Stimulated activated CD4-positive, alpha-beta T cell treated with anti-CD3 and anti-CD28 coated beads, Interleukin-2, amount 100 ng/mL, for 4 hours (primary cell): ENCODE measurements around the gene ZFHX2.
"Not testable (repeated sequence)": the region's sequence is repeated elsewhere in the genome, so short reads cannot be mapped to it uniquely, and the experiment has no call there.

Source experiments
- DNase-seq: peaks from one replicate; pipeline ENCODE4 v3.0.0-alpha.2; 2020; ENCODE audit warnings: low read depth

ZFHX2 gene

DNA sequence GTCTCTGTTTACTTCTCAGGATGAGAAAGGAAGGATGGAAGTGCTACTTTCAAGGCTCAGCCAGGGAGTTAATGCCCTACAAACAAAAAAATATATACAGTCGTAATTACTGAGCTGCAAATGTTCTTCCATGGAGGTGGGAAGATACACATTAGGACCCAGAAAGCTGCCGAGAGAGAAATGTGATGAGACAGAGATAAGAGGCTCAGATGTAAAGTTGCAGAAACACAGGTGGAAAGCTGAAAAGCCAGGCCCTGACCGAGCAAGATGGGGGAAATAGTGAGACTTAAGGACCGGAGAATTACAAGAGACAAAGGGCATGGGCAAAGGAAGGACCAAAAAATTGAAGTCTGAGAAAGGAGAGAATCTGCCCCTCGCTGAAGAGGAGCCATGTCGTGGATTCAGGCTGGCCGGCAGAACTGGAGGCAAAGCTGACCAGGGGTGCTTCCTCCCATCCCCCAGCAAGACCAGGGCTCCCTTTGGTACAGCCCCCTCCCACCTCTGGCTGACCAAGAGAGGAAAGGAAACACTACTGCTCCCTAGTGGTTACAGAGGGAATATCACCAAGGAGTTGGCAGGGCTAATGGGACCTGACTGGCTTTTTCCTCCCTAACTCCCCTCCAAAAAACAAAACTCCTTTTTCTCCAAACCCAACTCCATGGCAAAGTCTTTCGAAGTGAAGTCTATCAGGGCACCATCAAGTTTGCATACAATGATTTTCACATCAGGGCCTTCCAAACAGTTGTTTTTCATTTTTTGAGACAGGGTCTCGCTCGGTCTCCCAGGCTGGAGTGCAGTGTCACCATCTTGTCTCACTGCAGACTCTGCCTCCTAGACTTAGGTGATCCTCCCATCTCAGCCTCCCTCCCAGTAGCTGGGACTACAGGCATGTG, 12.1 kb downstream of the ZFHX2 start:
- DNase-seq = no peak

DNA sequence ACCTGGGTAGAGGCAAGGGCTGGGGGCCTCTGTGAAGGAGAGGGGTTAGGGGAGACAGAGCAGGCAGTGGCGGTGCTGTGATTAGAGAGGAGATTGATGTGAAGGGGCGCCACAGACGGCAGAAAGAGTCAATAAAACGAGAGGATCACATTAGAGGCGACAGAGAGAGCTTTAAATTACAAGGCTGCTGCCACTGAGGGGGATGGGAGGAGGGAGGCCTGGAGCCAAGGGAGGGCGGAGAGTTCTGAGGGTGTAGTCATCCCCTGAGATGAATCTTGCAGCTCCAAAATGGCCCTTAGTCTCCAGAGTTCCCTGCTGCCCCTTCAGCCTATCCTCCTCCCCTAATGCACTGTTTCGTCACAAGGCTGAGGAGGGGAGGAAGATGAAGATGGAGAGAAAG, 12.8 kb downstream of the ZFHX2 start:
- DNase-seq = no peak

DNA sequence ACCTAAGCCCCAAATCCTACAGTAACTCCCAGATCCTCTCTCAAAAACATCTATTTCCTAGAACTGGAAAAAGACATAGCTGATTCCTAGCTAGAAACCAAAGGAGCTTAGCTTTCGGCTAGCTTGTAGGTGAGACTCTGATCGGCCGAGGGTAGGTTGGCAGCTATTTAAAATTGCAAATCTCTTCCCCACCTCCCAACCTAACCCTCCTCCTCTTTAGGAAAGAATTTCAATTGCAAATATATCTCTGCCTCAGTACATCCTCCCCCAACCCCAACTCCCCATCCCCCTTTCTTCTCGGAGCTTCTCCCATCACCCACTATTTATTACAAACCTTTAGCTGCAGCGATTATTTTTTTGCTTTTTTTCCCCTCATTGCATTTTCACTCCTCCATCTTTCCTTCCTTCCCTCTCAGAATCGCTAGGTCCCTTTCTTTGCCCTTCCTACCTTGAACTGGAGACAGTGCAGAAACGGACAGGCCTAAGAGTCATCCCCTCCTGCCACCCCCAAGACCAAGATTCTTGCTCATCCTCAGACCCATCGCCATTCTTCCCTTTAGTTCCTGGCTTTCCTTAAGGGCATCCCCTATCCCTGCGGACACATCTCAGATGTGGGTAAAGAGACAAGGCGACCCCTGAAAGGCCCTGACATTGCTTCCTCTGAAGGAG, 13.4 kb downstream of the ZFHX2 start:
- DNase-seq = no peak

DNA sequence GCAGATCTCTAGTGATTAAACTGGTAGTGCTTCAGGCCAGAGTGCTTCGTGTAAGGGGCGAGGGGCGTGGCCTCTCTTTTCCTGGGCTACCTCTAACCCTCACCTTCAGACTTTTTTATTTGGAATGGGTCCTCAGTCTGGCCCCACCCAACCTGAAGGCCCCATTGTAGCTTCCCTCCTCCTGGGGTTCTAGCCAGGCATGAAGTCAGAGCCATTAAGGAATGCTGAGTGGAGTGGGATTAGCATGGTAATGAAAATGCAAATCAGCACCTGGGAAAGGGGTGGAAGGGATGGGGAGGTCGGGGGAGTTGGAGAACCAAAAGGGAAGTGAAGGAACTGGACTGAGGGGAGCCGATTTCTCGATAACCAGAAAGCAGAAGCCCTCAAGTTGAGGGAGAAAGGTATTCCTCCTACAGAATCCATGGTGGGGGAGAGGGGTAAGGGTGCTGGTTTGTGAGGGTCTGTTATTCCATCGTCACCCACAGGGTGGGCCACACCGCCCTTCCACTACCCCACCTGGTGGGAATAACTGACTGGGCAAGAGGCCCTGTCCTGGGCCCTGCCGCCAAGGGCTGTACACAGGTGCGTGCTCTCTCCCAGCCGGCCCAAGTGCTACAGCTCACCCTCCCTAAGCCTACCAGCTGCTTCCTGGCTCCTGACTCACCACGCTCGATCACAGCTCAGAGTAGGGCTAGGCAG, 14.1 kb downstream of the ZFHX2 start:
- DNase-seq = no peak

DNA sequence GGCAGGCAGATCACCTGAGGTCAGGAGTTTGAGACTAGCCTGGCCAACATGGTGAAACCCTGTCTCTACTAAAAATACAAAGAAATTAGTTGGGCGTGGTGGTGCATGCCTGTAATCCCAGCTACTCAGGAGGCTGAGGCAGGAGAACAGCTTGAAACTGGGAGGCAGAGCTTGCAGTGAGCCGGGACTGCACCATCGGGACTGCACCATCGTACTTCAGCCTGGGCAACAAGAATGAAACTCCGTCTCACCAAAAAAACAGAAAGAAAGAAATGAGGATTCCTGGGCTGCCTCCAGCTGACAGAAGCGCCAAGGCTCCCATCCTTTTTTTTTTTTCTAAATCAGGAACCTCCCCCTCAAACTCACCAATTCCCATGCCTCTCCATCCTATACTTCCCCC, 14.7 kb downstream of the ZFHX2 start:
- DNase-seq = not testable (repeated sequence)

DNA sequence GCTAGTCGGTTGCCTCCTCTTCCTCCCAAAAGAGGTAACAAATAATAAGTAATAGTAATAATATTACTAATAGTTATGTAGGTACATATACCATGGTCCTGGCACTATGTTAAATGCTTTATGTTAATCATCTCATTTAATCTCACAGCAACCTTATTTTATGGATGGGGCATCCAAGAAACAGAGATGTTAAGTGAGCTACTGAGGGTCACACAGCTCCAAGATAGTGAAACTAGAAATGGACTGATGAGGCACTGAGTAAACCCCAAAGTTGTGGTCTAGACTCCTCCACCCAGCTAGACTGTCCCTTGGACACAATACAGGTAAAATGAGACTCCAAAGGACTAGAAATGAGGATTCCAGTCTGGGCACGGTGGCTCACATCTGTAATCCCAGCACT, 15.1 kb downstream of the ZFHX2 start:
- DNase-seq = no peak

DNA sequence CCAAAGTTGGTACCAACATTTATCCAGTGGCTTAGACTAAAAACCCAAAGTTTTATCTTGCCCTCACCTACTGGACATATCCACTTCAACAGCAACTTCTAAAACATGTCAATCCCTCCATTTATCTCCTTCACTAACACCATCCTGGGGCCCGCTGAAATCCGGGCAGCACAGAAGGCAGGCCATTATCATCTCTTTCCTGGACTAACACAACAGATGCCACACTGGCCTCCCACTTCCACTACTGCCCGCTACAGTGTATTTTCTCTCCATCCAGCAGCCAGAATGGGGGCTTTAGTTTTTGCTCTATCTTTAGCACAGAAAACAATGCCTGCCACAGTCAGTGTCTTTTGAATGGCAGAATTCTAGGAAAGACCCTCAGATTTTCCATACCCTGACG, 15.6 kb downstream of the ZFHX2 start:
- DNase-seq = no peak

DNA sequence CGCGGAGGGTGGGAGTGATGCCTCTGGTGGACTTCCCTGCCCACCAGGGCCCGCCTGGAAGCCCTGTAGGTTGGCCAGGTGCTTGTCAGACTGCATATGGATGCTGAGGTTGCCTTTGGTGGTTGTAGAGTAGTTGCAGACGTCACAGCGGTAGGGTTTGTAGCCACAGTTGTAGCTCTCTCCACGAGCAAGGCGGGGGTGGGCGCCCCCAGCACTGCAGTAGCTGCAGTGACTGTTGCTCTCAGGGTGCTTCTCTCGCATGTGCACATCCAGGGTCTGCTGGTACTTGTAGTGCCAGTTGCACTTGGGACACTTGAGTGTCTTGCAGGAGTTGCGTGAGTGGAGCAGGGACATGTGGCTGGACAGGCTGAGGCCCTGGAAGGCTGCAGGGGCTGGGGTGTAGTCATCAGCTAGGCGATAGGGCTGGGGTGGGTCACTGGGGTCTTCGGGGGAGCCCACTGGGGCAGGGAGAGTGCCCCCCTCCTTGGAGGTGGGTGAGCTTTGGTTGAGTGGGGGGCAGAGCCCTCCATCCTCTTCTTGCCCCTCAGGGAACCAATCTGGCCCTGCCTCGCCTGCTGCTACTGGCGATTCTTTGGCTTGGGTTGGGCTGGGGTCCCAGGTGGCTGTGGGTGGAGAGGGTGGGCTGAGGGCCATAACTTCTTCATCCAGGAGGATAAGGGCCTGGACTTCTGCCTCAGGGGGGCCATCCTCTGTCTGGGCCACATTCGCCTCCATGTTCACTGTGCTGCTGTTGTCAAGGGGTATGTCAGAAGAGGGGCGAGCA, 17.7 kb downstream of the ZFHX2 start:
- no peak for DNase-seq

DNA sequence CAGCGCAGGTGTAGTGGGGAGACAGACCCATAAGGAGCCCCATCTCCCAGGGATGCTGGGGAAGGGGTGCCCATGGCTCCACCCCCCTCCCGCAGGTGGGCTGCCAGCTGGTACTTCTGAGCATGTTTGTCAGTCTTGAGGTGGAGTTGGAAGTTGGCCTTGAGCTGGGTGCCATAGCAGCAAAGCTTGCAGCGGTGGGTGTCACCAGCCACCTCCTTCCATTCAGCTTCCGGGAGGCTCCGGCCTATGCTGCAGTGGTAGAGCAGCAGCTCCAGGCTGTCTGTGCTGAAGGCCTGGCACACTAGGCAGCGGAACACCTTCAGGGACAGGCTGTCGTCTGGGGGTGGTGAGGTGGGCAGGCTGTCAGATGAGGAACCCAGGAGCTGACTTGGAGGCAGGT, 18.9 kb downstream of the ZFHX2 start:
- no peak for DNase-seq

DNA sequence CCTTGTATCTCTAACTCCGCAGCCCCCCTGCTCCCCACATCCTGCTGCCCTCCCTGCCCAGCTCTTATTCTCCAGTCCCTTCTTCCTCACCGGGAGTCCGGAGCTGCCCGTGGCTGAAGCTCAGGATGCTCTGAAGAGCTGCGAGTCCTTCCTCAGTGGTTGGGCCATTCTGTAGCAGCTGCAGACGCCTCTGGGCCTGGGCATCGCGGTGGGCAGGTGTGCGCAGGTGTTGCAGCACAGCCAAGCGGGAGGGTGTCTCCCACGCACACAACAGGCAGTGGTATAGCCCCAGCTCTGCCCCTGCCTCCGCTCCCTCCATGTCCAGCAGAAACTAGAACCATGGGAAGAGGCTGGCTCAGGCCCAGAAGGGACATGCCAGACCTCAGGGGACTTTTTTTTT, 20.2 kb downstream of the ZFHX2 start:
- no peak for DNase-seq

DNA sequence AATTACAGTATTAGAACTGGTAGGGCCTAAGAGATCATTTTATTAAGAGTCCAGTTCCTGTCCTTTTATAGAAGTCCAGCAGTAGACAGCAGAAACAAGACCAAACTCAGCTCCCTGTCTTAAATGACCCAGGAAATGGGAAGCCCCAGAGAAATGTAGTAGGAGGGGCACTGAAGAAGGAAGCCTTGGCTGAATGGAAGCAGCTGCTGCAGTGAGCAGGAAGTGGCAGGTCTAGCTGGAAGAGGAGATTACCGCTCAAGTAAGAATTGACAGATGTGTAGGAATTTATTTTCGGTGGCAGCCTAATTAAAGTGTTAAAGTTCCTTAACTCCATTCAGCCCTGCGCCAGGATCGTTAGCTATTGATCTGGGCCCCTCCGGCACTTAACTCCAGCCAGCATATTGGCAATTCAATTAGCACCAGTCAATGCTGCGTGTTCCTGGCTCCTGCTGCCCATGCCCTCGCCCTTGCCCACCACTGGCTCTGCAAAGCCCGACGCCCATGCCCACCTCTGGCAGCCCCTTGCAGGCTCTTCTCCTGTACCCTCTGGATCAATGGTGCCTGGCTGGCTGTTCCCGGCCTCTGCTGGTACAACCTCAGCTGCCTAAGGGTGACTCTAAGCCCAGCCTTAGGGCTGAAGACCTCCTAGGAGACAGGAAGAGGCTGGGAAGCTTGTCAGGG, 21.1 kb downstream of the ZFHX2 start:
- no peak for DNase-seq

DNA sequence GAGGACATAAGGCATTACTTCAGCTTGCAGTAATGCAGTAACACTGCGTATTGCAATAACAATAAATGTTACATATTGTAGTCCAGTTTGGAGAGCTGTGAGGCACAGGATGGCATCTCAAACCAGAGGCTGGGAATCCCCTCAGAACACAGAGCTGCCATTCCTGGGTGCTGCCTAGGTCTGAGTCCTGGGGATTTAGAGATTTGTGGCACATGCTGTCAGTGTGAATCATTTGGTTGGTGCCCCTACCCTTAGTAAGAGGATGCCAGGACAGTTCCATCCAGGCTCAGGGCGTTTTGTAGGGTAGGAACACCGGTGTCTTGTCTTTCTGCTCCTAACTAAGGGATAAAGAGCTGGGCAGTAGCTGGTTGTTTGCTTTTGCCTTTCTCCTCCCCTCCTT, 22.5 kb downstream of the ZFHX2 start:
- DNase-seq = no peak

DNA sequence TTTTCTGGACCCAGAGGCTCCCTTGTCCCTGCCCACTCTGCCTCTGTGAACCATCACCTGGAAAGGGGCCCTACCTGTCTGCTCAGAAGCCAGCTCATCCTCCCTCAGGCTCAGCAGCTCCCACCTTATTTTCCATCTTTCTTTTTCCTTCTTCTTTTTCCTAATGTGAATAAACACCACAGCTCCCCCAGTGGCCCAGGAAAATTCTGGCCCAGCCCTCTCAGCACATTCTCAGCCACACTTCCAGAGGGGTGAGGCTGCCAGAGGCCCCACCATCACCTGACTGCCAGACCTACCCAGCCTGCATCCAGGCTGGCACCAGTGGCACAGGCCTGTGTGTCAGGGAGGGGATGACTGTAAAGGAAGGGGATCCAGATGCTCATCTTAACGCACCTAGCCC, 23.0 kb downstream of the ZFHX2 start:
- no peak for DNase-seq

DNA sequence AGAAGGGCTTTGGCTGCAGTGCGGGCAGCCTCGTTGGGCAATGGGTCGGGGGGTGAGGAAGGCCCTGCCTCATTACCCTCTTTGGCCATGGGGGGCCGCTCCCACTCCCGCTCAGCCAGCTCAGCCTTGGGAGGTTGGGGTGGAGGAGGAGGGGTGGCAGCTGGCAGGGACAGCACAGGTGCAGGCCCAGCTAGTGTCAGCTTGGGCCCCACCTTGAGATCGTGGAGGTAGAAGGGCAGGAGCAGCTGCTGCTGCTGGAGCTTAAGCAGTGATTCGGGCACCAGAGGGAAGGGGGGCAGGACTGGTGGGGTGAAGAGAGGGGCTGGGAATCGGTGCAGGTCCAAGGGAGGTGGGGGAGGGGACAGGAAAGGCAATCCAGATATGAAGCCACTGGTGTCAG, 26.0 kb downstream of the ZFHX2 start:
- no peak for DNase-seq

DNA sequence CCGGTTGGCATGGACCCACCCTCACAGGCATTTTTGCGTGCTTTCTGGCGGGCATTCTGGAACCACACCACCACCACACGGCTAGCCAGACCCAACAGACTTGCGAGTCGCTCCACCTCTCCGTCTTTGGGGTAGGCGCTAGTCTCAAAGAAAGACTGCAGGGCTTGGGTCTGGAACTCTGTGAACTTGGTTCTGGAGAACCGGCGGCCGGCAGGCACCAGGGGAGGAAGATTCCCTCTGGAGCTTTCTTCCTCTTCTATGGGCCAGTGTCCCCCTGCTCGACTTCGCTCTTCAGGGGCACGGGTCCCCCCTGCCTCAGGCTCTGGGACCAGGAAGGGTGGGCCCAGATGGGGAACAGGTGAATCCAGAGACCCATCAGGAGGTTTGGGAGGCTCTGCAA, 26.6 kb downstream of the ZFHX2 start:
- DNase-seq = no peak

DNA sequence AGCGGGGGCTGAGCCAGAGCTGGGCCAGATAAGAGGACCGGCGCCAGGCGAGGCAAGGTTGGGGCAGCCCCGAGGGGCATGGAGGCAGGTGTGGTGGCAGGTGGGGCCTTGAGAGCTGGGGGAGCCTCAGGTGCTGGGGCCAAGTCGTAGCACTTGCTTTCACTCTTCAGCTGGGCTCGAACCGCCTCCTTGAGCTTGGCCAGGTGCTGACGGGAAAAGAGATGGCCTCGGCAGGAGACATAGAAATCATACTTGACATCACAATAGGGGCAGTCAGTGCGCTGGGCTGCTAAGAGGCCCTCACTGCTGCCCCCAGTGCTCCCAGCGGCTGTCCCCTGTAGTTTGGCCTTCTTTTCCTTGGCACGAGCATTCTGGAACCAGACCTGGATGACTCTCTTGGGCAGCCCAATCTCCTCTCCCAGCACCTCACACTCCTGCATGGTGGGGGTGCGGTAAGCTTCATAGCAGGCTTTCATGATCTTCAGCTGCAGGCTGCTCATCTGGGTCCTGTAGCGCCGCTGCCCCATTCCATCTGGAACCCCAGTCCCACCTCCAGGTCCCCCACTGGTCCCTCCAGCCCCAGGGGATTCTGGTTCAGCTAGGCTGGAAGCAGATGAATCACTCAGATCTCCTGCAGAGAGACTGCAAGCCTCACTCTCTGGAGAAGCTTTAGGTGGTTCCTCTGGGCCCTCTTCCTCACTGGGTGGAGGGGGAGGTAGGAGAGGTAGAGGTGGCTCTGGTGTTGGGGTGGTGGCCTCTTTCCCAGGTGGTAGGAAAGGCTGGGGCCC, 28.1 kb downstream of the ZFHX2 start:
- DNase-seq = no peak

DNA sequence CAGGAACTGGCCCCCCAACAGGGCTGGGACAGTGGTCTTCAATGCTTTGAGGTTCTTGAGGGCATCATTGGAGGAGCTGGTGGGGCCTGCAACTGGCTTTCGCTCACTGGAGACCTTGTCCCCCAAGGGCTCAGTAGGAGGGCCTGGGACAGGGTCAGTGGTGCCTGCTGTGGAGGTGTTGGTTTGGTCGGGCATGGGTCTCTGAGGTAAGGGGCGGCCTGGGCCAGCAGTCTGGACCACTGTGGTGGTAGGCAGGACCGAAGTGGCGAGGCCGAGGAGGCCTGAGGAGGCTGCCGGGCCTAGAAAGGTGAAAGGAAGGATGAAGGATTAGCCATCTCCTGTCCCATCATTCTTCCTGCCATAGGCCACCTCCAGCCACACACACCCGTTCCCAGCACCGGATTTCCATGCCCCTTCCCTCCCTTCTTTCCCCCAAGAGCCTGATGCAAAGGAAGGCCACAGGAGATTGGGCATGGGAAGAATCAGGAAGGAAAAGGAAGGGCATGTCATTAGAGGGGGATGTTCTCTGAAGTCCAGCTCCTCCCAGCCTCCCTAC, 28.8 kb downstream of the ZFHX2 start:
- DNase-seq = no peak

DNA sequence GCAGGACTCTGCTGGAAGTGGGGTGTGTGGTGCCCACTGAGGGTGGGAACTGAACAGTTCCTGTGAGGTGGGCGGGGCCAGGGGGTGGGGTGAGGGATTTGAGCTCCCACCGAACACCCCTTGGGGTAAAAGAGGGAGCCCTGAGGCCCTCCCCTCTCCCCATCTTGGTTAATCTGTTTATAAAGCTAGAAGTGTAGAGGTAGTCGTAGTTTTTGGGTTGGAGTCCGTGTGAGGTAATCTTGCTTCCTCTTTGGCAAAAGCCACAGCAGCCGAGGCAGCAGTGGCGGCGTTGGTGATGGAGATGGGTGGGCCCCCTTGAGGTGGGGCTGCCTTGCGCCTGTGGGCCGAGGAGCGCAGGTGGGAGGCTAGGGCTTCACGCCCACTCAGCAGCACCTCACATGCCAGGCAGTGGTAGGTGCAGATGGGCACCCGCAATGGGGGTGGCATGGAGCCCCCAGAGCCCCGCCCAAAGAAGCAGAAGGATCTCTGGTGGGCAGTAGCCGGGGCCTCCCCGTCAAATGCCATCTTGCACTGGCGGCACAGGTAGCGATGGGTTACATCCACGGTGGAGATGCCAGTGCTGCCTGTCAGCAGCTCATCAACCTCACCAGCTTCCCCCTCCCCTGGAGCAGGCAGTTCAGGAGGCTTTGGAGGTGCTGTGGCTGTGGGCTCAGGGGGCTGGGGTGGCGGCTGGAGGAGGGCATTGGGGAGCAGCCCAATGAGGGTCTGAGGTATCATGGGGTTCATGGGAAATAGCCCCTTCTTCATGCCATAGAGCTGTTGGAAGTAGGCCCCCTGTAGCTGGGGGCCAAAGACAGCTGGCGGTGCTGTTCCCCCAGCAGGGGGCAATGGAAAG, 29.6 kb downstream of the ZFHX2 start:
- no peak for DNase-seq

DNA sequence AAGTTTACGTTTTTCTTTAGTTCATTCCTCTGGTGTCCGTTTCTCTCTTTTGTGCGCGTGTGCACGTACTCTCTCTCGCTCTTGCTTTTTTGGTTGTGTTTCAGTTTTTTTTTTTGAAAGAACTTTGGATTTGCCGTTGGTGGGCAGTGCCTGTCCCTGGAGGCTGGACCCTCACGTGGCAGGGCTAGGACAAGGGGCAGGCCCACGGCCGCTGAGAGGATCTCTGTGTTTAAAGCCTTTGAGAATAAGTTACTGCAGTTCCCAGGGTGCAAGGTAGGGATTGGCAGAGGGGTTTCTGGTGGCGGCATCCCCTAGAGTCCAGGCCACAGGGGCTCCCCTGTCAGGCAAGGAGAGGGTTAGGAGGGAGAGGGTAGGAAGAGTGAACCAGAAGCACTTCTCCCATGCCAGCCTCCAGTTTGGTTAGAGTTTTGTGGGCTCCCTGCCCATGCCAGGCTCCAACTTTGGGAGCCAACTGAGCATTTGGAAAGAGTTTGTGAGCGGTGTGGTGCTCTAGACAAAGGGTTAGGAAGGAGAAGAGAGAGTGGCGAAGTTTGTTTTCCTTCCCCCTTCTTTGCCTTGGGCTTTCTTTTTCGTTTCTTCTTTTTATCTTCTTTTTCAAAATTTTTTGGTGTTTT, 30.5 kb downstream of the ZFHX2 start:
- no peak for DNase-seq
